RWPE1 (cell line): ENCODE measurements around the gene RASL10A.
"Not testable (repeated sequence)": the region's sequence is repeated elsewhere in the genome, so short reads cannot be mapped to it uniquely, and the experiment has no call there.

Source experiments
- CTCF ChIA-PET: fragments of 350-600 bp; sonication (Branson Sonifier 250); formaldehyde crosslinking; extraction: SDS; loops from one replicate; lab custom pipeline; 2021; lab: Yijun Ruan, JAX
- POLR2A ChIA-PET: fragments of 400-600 bp; formaldehyde crosslinking; extraction: SDS; loops from one replicate; lab custom pipeline; 2020; ENCODE audit warnings: antibody characterized with exemption; ENCODE audit not compliant: low non-redundant PET; lab: Yijun Ruan, JAX
- DNase-seq: peaks from one replicate; pipeline ENCODE4 v3.0.0; 2012; ENCODE audit warnings: low spot score
- H3K27ac ChIP-seq: fragments of 450-650 bp; 2 replicates; pipeline ENCODE4 v1.5.1; 2017
- TF ChIP-seq, protein P1 (sequence below): fragments of 450-650 bp; conservative IDR thresholded peaks from 2 replicates; pipeline ENCODE4 v1.5.1; 2017; ENCODE audit warnings: low read depth, mild to moderate bottlenecking

RASL10A gene

GRCh38 chr22:29315286-29316140 is at the start of gene RASL10A:
Gene RASL10A (minus strand): TSS chr22:29315697. CDS start chr22:29315246, 451 bp downstream.
- H3K27ac ChIP-seq, result no peak within 1 kb of the TSS
- POLR2A ChIA-PET, result no interaction called here
- CTCF ChIA-PET, result no interaction called here
- TF ChIP-seq, protein P1, sequence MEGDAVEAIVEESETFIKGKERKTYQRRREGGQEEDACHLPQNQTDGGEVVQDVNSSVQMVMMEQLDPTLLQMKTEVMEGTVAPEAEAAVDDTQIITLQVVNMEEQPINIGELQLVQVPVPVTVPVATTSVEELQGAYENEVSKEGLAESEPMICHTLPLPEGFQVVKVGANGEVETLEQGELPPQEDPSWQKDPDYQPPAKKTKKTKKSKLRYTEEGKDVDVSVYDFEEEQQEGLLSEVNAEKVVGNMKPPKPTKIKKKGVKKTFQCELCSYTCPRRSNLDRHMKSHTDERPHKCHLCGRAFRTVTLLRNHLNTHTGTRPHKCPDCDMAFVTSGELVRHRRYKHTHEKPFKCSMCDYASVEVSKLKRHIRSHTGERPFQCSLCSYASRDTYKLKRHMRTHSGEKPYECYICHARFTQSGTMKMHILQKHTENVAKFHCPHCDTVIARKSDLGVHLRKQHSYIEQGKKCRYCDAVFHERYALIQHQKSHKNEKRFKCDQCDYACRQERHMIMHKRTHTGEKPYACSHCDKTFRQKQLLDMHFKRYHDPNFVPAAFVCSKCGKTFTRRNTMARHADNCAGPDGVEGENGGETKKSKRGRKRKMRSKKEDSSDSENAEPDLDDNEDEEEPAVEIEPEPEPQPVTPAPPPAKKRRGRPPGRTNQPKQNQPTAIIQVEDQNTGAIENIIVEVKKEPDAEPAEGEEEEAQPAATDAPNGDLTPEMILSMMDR, result no peak
- DNase-seq, result no peak

DNA sequence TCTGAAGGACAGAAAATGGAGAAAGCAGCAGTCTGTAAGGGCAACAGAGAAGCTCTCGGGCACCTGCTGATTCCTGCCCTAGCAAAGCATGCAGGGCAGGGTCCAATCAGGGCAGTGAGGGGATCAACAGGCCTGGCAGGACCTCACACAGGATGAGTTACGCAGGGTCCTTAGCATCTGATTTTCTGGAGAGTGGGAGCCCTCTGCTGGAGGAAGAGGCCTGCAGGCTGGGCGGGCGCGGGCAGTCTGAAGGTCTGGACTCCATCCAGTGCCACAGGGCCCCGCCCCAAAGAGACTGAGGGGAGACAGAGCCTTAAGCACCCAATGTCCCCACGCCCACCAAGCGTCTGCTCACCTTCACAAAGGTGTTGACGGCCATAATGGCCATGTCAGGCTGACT is 44.0 kb upstream of the RASL10A start:
- ChIA-PET POLR2A (no interaction called here), CTCF (interaction anchor here (0.6 to 0.7 kb wide), 6 partner anchors 23 to 1659 kb away, joined by 3 to 7 read pairs (median 3); no protein-coding TSS in a partner anchor)
- DNase-seq, result peak; percentile 11
- TF ChIP-seq, protein P1, result peak; percentile 56
- H3K27ac ChIP-seq, result no peak overlapping the region

GRCh38 chr22:29357193-29357890 is 41.8 kb upstream of the RASL10A start:
- POLR2A ChIA-PET, DNase-seq, H3K27ac ChIP-seq: not testable (repeated sequence)
- CTCF ChIA-PET, result interaction anchor here (0.6 kb wide), 1 partner anchor 38 kb away, joined by 3 read pairs; no protein-coding TSS in a partner anchor

DNA sequence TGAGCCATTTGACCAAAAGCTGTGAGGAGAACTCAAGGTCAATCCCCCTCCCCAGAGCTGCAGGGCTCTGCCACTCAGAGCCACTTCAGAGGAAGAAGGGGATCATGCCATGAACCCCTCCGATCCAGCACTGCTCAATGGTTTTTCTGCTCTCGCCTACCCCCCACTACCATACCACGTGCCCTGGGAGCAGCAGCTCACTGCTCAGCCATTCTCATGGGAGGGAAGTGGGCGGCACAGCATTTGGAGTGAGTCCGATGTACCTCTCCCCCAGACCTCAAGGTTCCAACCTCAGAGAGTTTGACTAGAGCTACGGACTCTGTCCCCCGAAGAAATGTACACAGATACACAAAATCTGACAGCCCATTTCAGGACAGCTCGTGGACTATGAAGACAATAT is 38.4 kb upstream of the RASL10A start:
- no peak for DNase-seq
- ChIA-PET CTCF (no interaction called here), POLR2A (no interaction called here)
- H3K27ac ChIP-seq, result no peak overlapping the region
- TF ChIP-seq, protein P1, result no peak

GRCh38 chr22:29353286-29353685 is 37.8 kb upstream of the RASL10A start:
- ChIA-PET POLR2A (no interaction called here), CTCF (no interaction called here)
- TF ChIP-seq, protein P1, result no peak
- DNase-seq, result no peak
- H3K27ac ChIP-seq, result no peak overlapping the region

- no peak overlapping the region for H3K27ac ChIP-seq
- TF ChIP-seq, protein P1, result no peak
- POLR2A ChIA-PET, result no interaction called here
- DNase-seq, result no peak
- CTCF ChIA-PET, result no interaction called here
These were observed 37.3 kb upstream of the RASL10A start for GRCh38 chr22:29352778-29353177.
